Stimulated activated CD4-positive, alpha-beta T cell treated with anti-CD3 and anti-CD28 coated beads, Interleukin-4, amount 100 ng/mL, for 1 hour (primary cell): ENCODE results near the gene SPSB1.
"Not testable (repeated sequence)": the region's sequence is repeated elsewhere in the genome, so short reads cannot be mapped to it uniquely, and the experiment has no call there.

ENCODE experiments used
- DNase-seq: peaks from one replicate; pipeline ENCODE4 v3.0.0-alpha.2; 2020

The SPSB1 gene

GRCh38 chr1:9280015-9280860 lies 12.5 kb upstream of the SPSB1 start:
- peak; percentile 66 for DNase-seq

- DNase-seq, result no peak
These were observed 11.4 kb upstream of the SPSB1 start for GRCh38 chr1:9281071-9281827.

GRCh38 chr1:9281908-9282695 lies 10.6 kb upstream of the SPSB1 start:
- DNase-seq, result no peak

- no peak for DNase-seq
These were observed 10.1 kb upstream of the SPSB1 start for GRCh38 chr1:9282696-9282955.

GRCh38 chr1:9284061-9284460 lies 8.6 kb upstream of the SPSB1 start:
- DNase-seq, result no peak

GRCh38 chr1:9286556-9286955 lies 6.1 kb upstream of the SPSB1 start:
- DNase-seq, result no peak

- peak; percentile 84 for DNase-seq
These were observed 3.6 kb upstream of the SPSB1 start for GRCh38 chr1:9289090-9289534.

GRCh38 chr1:9289711-9290485 lies 2.8 kb upstream of the SPSB1 start:
- peak; percentile 46 for DNase-seq

GRCh38 chr1:9291914-9292360 lies 757 bp upstream of the SPSB1 start:
- DNase-seq, result no peak

- no peak for DNase-seq
These were observed 493 bp downstream of the SPSB1 start for GRCh38 chr1:9293241-9293532.

GRCh38 chr1:9293533-9294404 lies 1.1 kb downstream of the SPSB1 start:
- peak; percentile 43 for DNase-seq

GRCh38 chr1:9294405-9294773 lies 1.7 kb downstream of the SPSB1 start:
- DNase-seq, result peak; percentile 30

GRCh38 chr1:9294910-9295636 lies 2.4 kb downstream of the SPSB1 start:
- DNase-seq, result no peak

- DNase-seq, result no peak
These were observed 3.2 kb downstream of the SPSB1 start for GRCh38 chr1:9295884-9296283.

- no peak for DNase-seq
These were observed 4.2 kb downstream of the SPSB1 start for GRCh38 chr1:9296850-9297249.

- DNase-seq, result no peak
These were observed 5.1 kb downstream of the SPSB1 start for GRCh38 chr1:9297831-9298230.

GRCh38 chr1:9298282-9298681 lies 5.6 kb downstream of the SPSB1 start:
- DNase-seq, result no peak

- not testable (repeated sequence) for DNase-seq
These were observed 7.2 kb downstream of the SPSB1 start for GRCh38 chr1:9299571-9300541.

- DNase-seq, result no peak
These were observed 7.9 kb downstream of the SPSB1 start for GRCh38 chr1:9300573-9300972.
